SK-N-SH treated with all-trans-retinoic acid at 6 μM for 48 hours (cell line): ENCODE measurements around the gene NRXN3.

Experiments
- ARNTL ChIP-seq: fragments of 450-650 bp; formaldehyde crosslinking; IDR thresholded peaks from 2 replicates; pipeline ENCODE4 v1.5.0; 2020; ENCODE audit warnings: low read depth, mild to moderate bottlenecking, moderate library complexity, borderline replicate concordance
- BACH2 ChIP-seq: fragments of 250-450 bp; sonication (Bioruptor Pico); IDR thresholded peaks from 2 replicates; pipeline ENCODE4 v1.9.0; 2021; ENCODE audit warnings: mild to moderate bottlenecking, borderline replicate concordance
- ESRRG ChIP-seq: fragments of 250-450 bp; sonication (Bioruptor Pico); IDR thresholded peaks from 2 replicates; pipeline ENCODE4 v1.6.1; 2021; ENCODE audit warnings: mild to moderate bottlenecking
- ISL1 ChIP-seq: fragments of 250-450 bp; sonication (Bioruptor Pico); IDR thresholded peaks from 2 replicates; pipeline ENCODE4 v2.1.2; 2022; ENCODE audit warnings: mild to moderate bottlenecking, moderate library complexity
- PATZ1 ChIP-seq: fragments of 250-450 bp; sonication (Bioruptor Pico); IDR thresholded peaks from 2 replicates; pipeline ENCODE4 v1.8.0; 2020; ENCODE audit warnings: mild to moderate bottlenecking, moderate library complexity, borderline replicate concordance
- POU6F1 ChIP-seq: fragments of 250-450 bp; sonication (Bioruptor Pico); IDR thresholded peaks from 2 replicates; pipeline ENCODE4 v1.8.0; 2021; ENCODE audit warnings: low read depth, mild to moderate bottlenecking, moderate library complexity, borderline replicate concordance
- PPARA ChIP-seq: fragments of 250-450 bp; sonication (Bioruptor Pico); IDR thresholded peaks from 2 replicates; pipeline ENCODE4 v1.5.0; 2020; ENCODE audit warnings: mild to moderate bottlenecking, borderline replicate concordance
- RARB ChIP-seq: fragments of 250-450 bp; sonication (Bioruptor Pico); IDR thresholded peaks from 2 replicates; pipeline ENCODE4 v1.8.0; 2021; ENCODE audit warnings: mild to moderate bottlenecking, moderate library complexity
- TCF4 ChIP-seq: fragments of 250-450 bp; sonication (Bioruptor Pico); IDR thresholded peaks from 2 replicates; pipeline ENCODE4 v1.8.0; 2021; ENCODE audit warnings: mild to moderate bottlenecking, moderate library complexity, borderline replicate concordance
- TOX ChIP-seq: fragments of 250-450 bp; sonication (Bioruptor Pico); IDR thresholded peaks from 2 replicates; pipeline ENCODE4 v1.8.0; 2021; ENCODE audit warnings: mild to moderate bottlenecking, moderate library complexity, borderline replicate concordance
- ZC3H10 ChIP-seq: fragments of 250-450 bp; sonication (Bioruptor Pico); IDR thresholded peaks from 2 replicates; pipeline ENCODE4 v1.5.1; 2021; ENCODE audit warnings: mild to moderate bottlenecking, moderate library complexity
- ZNF70 ChIP-seq: fragments of 450-650 bp; formaldehyde crosslinking; IDR thresholded peaks from 2 replicates; pipeline ENCODE4 v1.5.0; 2020; ENCODE audit warnings: mild to moderate bottlenecking, moderate library complexity
- TF ChIP-seq, protein P1 (sequence below): fragments of 250-450 bp; sonication (Bioruptor Pico); IDR thresholded peaks from 2 replicates; pipeline ENCODE4 v1.5.0; 2020; ENCODE audit warnings: mild to moderate bottlenecking, moderate library complexity
- TF ChIP-seq, protein P2 (sequence below): fragments of 250-450 bp; sonication (Bioruptor Pico); IDR thresholded peaks from 2 replicates; pipeline ENCODE4 v1.5.1; 2020; ENCODE audit warnings: low read depth, mild to moderate bottlenecking, moderate library complexity

DNA sequence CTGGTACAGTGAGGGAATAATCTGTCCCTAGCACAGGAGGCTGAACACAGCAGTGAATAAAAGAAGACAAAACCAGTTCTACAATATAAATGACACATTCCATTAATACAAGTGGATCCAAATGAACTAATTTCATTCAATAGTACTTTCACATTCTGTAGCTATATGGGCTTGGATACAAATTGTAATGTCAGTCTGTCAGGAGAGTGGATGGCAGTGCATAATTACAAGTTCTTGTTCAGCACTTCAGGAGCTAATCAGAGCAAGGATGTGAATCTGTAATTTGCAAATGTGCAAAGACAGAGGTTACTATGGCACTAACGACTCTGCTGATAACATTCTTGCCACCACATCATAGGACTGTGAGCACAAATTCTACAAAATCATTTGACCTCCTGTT, 1343.3 kb downstream of the NRXN3 start:
- no peak for TF ChIP-seq BACH2 (CRISPR knock-in tag)
- TF ChIP-seq RARB (CRISPR knock-in tag) = no peak
- TF ChIP-seq TOX = no peak
- no peak for TF ChIP-seq PPARA
- TF ChIP-seq PATZ1 (CRISPR knock-in tag) = no peak
- no peak for TF ChIP-seq ZNF70
- TF ChIP-seq, protein P1, sequence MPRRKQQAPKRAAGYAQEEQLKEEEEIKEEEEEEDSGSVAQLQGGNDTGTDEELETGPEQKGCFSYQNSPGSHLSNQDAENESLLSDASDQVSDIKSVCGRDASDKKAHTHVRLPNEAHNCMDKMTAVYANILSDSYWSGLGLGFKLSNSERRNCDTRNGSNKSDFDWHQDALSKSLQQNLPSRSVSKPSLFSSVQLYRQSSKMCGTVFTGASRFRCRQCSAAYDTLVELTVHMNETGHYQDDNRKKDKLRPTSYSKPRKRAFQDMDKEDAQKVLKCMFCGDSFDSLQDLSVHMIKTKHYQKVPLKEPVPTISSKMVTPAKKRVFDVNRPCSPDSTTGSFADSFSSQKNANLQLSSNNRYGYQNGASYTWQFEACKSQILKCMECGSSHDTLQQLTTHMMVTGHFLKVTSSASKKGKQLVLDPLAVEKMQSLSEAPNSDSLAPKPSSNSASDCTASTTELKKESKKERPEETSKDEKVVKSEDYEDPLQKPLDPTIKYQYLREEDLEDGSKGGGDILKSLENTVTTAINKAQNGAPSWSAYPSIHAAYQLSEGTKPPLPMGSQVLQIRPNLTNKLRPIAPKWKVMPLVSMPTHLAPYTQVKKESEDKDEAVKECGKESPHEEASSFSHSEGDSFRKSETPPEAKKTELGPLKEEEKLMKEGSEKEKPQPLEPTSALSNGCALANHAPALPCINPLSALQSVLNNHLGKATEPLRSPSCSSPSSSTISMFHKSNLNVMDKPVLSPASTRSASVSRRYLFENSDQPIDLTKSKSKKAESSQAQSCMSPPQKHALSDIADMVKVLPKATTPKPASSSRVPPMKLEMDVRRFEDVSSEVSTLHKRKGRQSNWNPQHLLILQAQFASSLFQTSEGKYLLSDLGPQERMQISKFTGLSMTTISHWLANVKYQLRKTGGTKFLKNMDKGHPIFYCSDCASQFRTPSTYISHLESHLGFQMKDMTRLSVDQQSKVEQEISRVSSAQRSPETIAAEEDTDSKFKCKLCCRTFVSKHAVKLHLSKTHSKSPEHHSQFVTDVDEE (CRISPR knock-in tag) = no peak
- no peak for TF ChIP-seq ZC3H10 (CRISPR knock-in tag)
- no peak for TF ChIP-seq TCF4 (CRISPR knock-in tag)
- no peak for TF ChIP-seq ISL1 (CRISPR knock-in tag)
- no peak for TF ChIP-seq ARNTL
- no peak for TF ChIP-seq POU6F1 (CRISPR knock-in tag)
- TF ChIP-seq, protein P2, sequence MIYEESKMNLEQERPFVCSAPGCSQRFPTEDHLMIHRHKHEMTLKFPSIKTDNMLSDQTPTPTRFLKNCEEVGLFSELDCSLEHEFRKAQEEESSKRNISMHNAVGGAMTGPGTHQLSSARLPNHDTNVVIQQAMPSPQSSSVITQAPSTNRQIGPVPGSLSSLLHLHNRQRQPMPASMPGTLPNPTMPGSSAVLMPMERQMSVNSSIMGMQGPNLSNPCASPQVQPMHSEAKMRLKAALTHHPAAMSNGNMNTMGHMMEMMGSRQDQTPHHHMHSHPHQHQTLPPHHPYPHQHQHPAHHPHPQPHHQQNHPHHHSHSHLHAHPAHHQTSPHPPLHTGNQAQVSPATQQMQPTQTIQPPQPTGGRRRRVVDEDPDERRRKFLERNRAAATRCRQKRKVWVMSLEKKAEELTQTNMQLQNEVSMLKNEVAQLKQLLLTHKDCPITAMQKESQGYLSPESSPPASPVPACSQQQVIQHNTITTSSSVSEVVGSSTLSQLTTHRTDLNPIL = no peak
- TF ChIP-seq ESRRG (CRISPR knock-in tag) = no peak
